ENCODE results near the gene CHN1. TPM values are rescaled to one million over a fixed set of nuclear protein-coding genes. Genes with fewer than 3 reads are reported as not detected.
A peak's percentile ranks its signal among the peaks of the same experiment; 100 is the strongest.

CHN1 gene
- total RNA-seq, 1 donor from 2014 or later = 30.6 TPM

GRCh38 chr2:174749793-174750192 is 255.4 kb downstream of the CHN1 start:
- no peak overlapping the region for H3K27ac ChIP-seq
- H3K36me3 ChIP-seq = no peaks in the 10 kb centered on the region
- no peaks in the 10 kb centered on the region for H3K27me3 ChIP-seq
- no peaks in the 10 kb centered on the region for H3K4me1 ChIP-seq
- intact Hi-C loops (cut with DNase I) = no loop called here
- DNase-seq (no peak), ATAC-seq (no peak)
- H3K4me3 ChIP-seq = no peak overlapping the region
- TF ChIP-seq CTCF (IDR thresholded peaks at IDR 0.05) = no peak
- H3K9me3 ChIP-seq = no peaks in the 10 kb centered on the region

GRCh38 chr2:174748948-174749347 is 256.2 kb downstream of the CHN1 start:
- H3K27ac ChIP-seq = no peak overlapping the region
- H3K4me3 ChIP-seq = no peak overlapping the region
- peak; percentile 82 for TF ChIP-seq CTCF (IDR thresholded peaks at IDR 0.05)
- peak; percentile 93 for ATAC-seq
- H3K36me3 ChIP-seq = no peaks in the 10 kb centered on the region
- DNase-seq = no peak
- H3K4me1 ChIP-seq = no peaks in the 10 kb centered on the region
- intact Hi-C loops (cut with DNase I) = no loop called here
- no peaks in the 10 kb centered on the region for H3K9me3 ChIP-seq
- H3K27me3 ChIP-seq = no peaks in the 10 kb centered on the region

Other genes with a start within 250 kb of the CHN1 start
- 0.52 TPM for gene CHRNA1, start 240.9 kb downstream of the CHN1 start, total RNA-seq
- 51.2 TPM for gene ATF2, start 162.8 kb upstream of the CHN1 start, total RNA-seq
- gene ATP5MC3, start 176.3 kb upstream of the CHN1 start, total RNA-seq = 113 TPM